Fibroblast of lung (primary cell): ENCODE data around the gene ARMH4. TPM values are rescaled to one million over a fixed set of nuclear protein-coding genes. Genes with fewer than 3 reads are reported as not detected.

Experiments
- DNase-seq, 2 donors: peaks; one replicate each; pipeline versions ENCODE4 v3.0.0 to v3.0.0-alpha.2; 2010; ENCODE audit warnings: low read depth in 2 of 2
- H2AFZ ChIP-seq: 2 replicates; pipeline ENCODE4 v1.5.1; 2012; ENCODE audit warnings: low read length, control low read depth, inconsistent platforms
- H3K27ac ChIP-seq: 2 replicates; pipeline ENCODE4 v1.5.1; 2011; ENCODE audit warnings: low read length, control low read depth; ENCODE audit not compliant: insufficient read depth
- H3K27me3 ChIP-seq: 2 replicates; pipeline ENCODE4 v1.5.1; 2011; ENCODE audit warnings: mild to moderate bottlenecking, low read length; ENCODE audit not compliant: control insufficient read depth, insufficient read depth
- H3K36me3 ChIP-seq: 2 replicates; pipeline ENCODE4 v1.5.1; 2011; ENCODE audit warnings: low read length; ENCODE audit not compliant: control insufficient read depth, insufficient read depth
- H3K4me1 ChIP-seq: 2 replicates; pipeline ENCODE4 v1.5.1; 2011; ENCODE audit warnings: low read length; ENCODE audit not compliant: control insufficient read depth, insufficient read depth; ENCODE audit errors: extremely low read depth
- H3K4me2 ChIP-seq: 2 replicates; pipeline ENCODE4 v1.5.1; 2011; ENCODE audit warnings: low read length, control low read depth; ENCODE audit not compliant: insufficient read depth; ENCODE audit errors: extremely low read depth
- H3K4me3 ChIP-seq, 4 experiments: fragments of 200-600 bp in 1 of 4; sonication (generic) in 1 of 4; replicated peaks in 1 of 4; 2 replicates each; pipeline ENCODE4 v1.5.1; 2011 to 2016; ENCODE audit warnings: low read length in 4 of 4, low read depth in 3 of 4, mild to moderate bottlenecking in 3 of 4, control low read depth in 2 of 4, inconsistent platforms in 1 of 4, mixed read lengths in 1 of 4; ENCODE audit not compliant: insufficient read depth in 1 of 4; ENCODE audit errors: control extremely low read depth in 1 of 4
- H3K79me2 ChIP-seq: 2 replicates; pipeline ENCODE4 v1.5.1; 2012; ENCODE audit warnings: mild to moderate bottlenecking, low read length, inconsistent platforms; ENCODE audit not compliant: control insufficient read depth, insufficient read depth
- H3K9ac ChIP-seq: 2 replicates; pipeline ENCODE4 v1.5.1; 2011; ENCODE audit warnings: mild to moderate bottlenecking, low read length, control low read depth; ENCODE audit not compliant: insufficient read depth
- H3K9me3 ChIP-seq: 2 replicates; pipeline ENCODE4 v1.5.1; 2012; ENCODE audit warnings: low read depth, low read length; ENCODE audit not compliant: control insufficient read depth, insufficient read depth
- H4K20me1 ChIP-seq: 2 replicates; pipeline ENCODE4 v1.5.1; 2011; ENCODE audit warnings: low read length; ENCODE audit not compliant: control insufficient read depth, insufficient read depth; ENCODE audit errors: extremely low read depth
- CTCF ChIP-seq, 2 donors: IDR thresholded peaks in 1 of 2; conservative IDR thresholded peaks in 1 of 2; 1 replicate in 1 of 2; 2 replicates in 1 of 2; pipeline ENCODE4 v1.5.1; 2011 to 2012; ENCODE audit warnings: low read length in 2 of 2, control low read depth in 1 of 2, inconsistent platforms in 1 of 2, low read depth in 1 of 2, mild to moderate bottlenecking in 1 of 2
- EZH2 ChIP-seq: IDR thresholded peaks from 2 replicates; pipeline ENCODE4 v1.5.1; 2012; ENCODE audit warnings: low read length, control low read depth, mild to moderate bottlenecking; ENCODE audit errors: missing control alignments
- polyA plus RNA-seq, 2 donors: library from polyadenylated mRNA; depleted of rRNA in 1 of 2; stranded (reverse) in 1 of 2; unstranded in 1 of 2; fragments of >200 nt; gene quantifications; 2 replicates each; pipeline ENCODE4 v1.2.1, GENCODE V29; 2011 to 2012; ENCODE audit warnings: missing spikeins in 1 of 2
- total RNA-seq: library from RNA; depleted of rRNA; stranded (reverse); fragments of >200 nt; gene quantifications from 2 replicates; pipeline ENCODE4 v1.2.1, GENCODE V29; 2014

Gene ARMH4
- total and polyA plus RNA-seq, 2 donors (not counting 1 experiment from before 2014, with no cell fraction given), result 6.3 to 6.8 TPM

DNA sequence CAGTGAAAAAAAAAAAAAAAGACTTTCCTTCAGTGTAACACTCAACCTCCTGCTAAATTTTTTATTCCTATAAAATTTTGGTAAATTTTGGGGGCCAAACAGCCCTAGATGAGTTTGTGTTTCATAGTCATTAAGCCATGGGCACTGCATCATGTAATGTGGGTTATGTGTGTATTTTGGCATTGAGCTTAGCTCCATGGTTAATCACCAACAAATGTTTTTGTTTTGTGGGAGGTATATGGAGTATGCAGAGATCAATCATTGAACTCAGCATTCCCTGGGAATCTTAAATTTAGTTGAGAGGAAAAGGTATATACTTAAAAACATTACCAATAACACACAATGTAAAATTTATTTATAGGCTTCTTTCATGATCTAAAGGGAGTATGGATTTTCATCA, 8.5 kb upstream of the ARMH4 start:
- Histone ChIP-seq H3K79me2 (no peaks in the 10 kb centered on the region), H3K9me3 (no peaks in the 10 kb centered on the region), H3K27ac (no peak overlapping the region), H3K36me3 (no peaks in the 10 kb centered on the region), H3K4me1 (no peaks in the 10 kb centered on the region), H4K20me1 (no peaks in the 10 kb centered on the region), H3K9ac (no peak overlapping the region), H3K4me3 (no peak overlapping the region), H2AFZ (no peak overlapping the region), H3K27me3 (no peaks in the 10 kb centered on the region), H3K4me2 (no peak overlapping the region)
- no peak for TF ChIP-seq CTCF (conservative IDR thresholded peaks at IDR 0.05 in 1 of 2, IDR thresholded peaks at IDR 0.05 in 1 of 2; ENCODE audit: low read depth in 1 of 2, low read length in 2 of 2)
- DNase-seq, result no peak

- peak; percentile 37 to 48 for DNase-seq
- no peak overlapping the region for H3K27ac ChIP-seq
- peak overlapping the region; percentile 64 to 76 (median 76) for H3K4me3 ChIP-seq
These were observed 640 bp downstream of the ARMH4 start for GRCh38 chr14:58151133-58152013.

More at GRCh38 chr14:58151133-58152013, 640 bp downstream of the ARMH4 start:
- Histone ChIP-seq H3K9me3 (no peaks in the 10 kb centered on the region), H3K4me2 (peak overlapping the region; percentile 90), H3K9ac (peak overlapping the region; percentile 3), H3K4me1 (no peaks in the 10 kb centered on the region), H3K79me2 (no peaks in the 10 kb centered on the region), H4K20me1 (peaks cover 1% of the 10 kb centered on the region), H2AFZ (peak overlapping the region; percentile 90), H3K36me3 (no peaks in the 10 kb centered on the region), H3K27me3 (peaks cover 8% of the 10 kb centered on the region)
- TF ChIP-seq CTCF (conservative IDR thresholded peaks at IDR 0.05 in 1 of 2, IDR thresholded peaks at IDR 0.05 in 1 of 2; ENCODE audit: low read depth in 1 of 2, low read length in 2 of 2) (no peak), EZH2 (peak; percentile 47)
